ENCODE data around the gene SERPINA6. TPM values are rescaled to one million over a fixed set of nuclear protein-coding genes. Genes with fewer than 3 reads are reported as not detected.

Gene SERPINA6
- total RNA-seq, 1 experiment from 2014 or later = 0.32 TPM

DNA sequence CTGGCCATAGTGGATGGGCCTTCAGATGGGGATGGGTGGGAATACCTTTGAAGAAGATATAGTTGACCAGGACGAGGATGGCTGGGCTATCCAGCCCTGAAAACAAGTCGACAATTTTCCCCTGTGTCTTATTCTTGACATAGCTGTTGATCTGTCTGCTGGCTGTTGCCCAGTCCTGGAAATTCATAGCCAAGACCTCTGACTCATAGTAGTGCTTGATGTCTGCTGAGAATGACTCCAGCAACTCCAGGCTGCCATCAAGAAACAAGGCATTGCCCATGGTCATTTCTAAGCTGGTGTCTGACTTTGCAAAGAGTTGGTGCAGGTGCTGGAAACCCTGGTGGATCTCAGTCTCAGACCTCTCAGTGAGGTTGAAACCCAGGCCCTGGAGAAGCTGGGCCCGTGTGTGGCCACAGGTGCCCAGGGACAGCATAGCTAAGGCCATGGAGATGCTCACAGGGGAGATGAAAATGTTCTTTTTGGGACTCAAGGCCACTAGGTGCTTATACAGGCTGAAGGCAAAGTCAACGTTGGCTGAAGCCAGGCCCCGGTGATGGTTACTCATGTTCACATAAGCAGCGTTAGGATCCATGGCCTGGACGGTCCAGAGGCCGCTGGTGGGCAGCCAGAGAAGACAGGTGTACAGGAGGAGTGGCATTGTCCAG is 9.0 kb downstream of the SERPINA6 start:
- POLR2A ChIA-PET = no interaction called here
- no peaks in the 10 kb centered on the region for H3K27me3 Mint-ChIP-seq (ENCODE audit: insufficient read depth, unreplicated experiment)
- CTCF ChIA-PET = no interaction called here
- H3K4me1 Mint-ChIP-seq (ENCODE audit: low read depth, unreplicated experiment) = no peaks in the 10 kb centered on the region
- Histone ChIP-seq H3K36me3 (ENCODE audit: control insufficient read depth, insufficient read depth, low read length) (no peaks in the 10 kb centered on the region), H3K9me3 (no peaks in the 10 kb centered on the region), H3K4me1 (no peaks in the 10 kb centered on the region; the same call in 1 of the 2 replicates), H3K4me3 (ENCODE audit: low read depth, low read length) (no peak overlapping the region), H3K27me3 (replicated peaks; ENCODE audit: control insufficient read depth, insufficient read depth, low read length) (no peaks in the 10 kb centered on the region)
- DNase-seq = no peak
- TF ChIP-seq, protein P1, sequence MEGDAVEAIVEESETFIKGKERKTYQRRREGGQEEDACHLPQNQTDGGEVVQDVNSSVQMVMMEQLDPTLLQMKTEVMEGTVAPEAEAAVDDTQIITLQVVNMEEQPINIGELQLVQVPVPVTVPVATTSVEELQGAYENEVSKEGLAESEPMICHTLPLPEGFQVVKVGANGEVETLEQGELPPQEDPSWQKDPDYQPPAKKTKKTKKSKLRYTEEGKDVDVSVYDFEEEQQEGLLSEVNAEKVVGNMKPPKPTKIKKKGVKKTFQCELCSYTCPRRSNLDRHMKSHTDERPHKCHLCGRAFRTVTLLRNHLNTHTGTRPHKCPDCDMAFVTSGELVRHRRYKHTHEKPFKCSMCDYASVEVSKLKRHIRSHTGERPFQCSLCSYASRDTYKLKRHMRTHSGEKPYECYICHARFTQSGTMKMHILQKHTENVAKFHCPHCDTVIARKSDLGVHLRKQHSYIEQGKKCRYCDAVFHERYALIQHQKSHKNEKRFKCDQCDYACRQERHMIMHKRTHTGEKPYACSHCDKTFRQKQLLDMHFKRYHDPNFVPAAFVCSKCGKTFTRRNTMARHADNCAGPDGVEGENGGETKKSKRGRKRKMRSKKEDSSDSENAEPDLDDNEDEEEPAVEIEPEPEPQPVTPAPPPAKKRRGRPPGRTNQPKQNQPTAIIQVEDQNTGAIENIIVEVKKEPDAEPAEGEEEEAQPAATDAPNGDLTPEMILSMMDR (IDR thresholded peaks at IDR 0.05; ENCODE audit: insufficient read depth in 1 of 2, low read depth in 1 of 2, low read length in 1 of 2, severe bottlenecking in 1 of 2, unreplicated experiment in 1 of 2) = no peak
- no peak overlapping the region for H3K27ac Mint-ChIP-seq (ENCODE audit: unreplicated experiment)
- intact Hi-C loops (cut with micrococcal nuclease; ENCODE audit: unreplicated experiment) = no loop called here
- H3K36me3 Mint-ChIP-seq (ENCODE audit: insufficient read depth, unreplicated experiment) = no peaks in the 10 kb centered on the region
- no TSS peak for BruUV-seq (replicated peaks)
- no peak overlapping the region for H3K4me3 Mint-ChIP-seq (ENCODE audit: unreplicated experiment)
- peaks cover 2% of the 10 kb centered on the region for H3K9me3 Mint-ChIP-seq (ENCODE audit: unreplicated experiment)

DNA sequence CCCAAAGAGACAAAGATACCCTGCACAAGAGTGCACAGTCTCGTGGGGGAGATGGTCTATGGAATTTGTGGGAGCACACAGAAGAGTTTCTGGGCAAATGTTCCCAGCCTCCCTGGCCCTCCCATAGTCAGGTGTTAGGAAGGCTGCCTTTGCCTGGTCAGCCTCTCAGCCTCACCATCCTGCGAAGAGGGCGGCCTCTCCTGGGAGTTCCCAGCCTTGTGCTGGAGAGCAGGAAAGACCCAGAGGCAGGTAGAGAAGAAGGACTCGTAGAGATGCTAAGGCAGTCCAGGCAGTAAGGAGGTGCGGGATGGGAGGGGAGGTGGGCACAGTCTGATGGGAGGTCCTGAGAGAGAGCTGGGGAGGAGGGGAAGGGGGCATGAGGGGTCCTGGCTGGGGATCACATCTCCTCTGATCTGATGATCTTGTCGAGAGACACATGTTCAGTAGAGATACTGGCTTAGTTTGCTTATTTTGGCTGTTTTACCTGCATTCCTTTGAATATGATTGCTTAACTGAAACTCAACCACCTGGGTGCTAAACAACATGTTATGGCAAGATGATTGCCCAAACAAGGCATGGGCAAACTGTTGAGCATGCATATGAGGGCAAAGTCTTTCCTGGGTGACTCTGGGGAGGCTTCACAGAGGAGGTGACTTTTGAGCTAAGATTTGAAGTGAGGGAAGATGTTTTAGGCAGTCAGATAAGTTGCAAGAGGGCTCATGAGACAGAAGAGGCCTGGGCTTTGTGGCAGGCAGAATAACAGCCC is 10.5 kb downstream of the SERPINA6 start:
- CTCF ChIA-PET = no interaction called here
- no peaks in the 10 kb centered on the region for H3K27me3 Mint-ChIP-seq (ENCODE audit: insufficient read depth, unreplicated experiment)

DNA sequence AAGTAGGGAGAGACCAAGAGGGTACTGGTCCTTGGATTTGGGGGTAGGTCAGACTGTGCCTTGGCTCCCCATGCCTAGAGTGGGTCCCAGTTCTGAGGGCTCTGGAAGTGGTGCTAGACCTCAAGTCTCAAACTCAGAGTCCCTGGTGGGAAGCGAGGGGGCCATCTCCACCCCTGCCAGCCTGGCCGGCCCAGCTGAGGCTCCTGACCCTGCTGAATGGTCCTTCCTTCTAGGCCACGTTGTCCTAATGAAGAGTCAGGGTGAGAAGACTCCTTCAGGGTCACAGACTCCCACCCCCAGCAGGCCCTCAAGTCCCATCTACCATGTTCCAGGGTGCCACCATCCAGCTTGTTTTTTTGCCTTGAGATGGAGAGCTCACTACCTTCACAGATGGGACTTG is 12.9 kb downstream of the SERPINA6 start:
- intact Hi-C loops (cut with micrococcal nuclease; ENCODE audit: unreplicated experiment) = no loop called here
- H3K9me3 Mint-ChIP-seq (ENCODE audit: unreplicated experiment) = peaks cover 14% of the 10 kb centered on the region
- H3K4me3 ChIP-seq (ENCODE audit: low read depth, low read length) = no peak overlapping the region
- no peak overlapping the region for H3K4me3 Mint-ChIP-seq (ENCODE audit: unreplicated experiment)
- TF ChIP-seq, protein P1 (IDR thresholded peaks at IDR 0.05; ENCODE audit: insufficient read depth in 1 of 2, low read depth in 1 of 2, low read length in 1 of 2, severe bottlenecking in 1 of 2, unreplicated experiment in 1 of 2) = no peak
- H3K4me1 Mint-ChIP-seq (ENCODE audit: low read depth, unreplicated experiment) = no peaks in the 10 kb centered on the region
- no peak for DNase-seq
- no peaks in the 10 kb centered on the region for H3K9me3 ChIP-seq
- no peaks in the 10 kb centered on the region; the same call in 1 of the 2 replicates for H3K4me1 ChIP-seq
- POLR2A ChIA-PET = no interaction called here
- no peaks in the 10 kb centered on the region for H3K27me3 Mint-ChIP-seq (ENCODE audit: insufficient read depth, unreplicated experiment)
- no TSS peak for BruUV-seq (replicated peaks)
- H3K36me3 Mint-ChIP-seq (ENCODE audit: insufficient read depth, unreplicated experiment) = peaks cover 4% of the 10 kb centered on the region
- H3K36me3 ChIP-seq (ENCODE audit: control insufficient read depth, insufficient read depth, low read length) = no peaks in the 10 kb centered on the region
- no peak overlapping the region for H3K27ac Mint-ChIP-seq (ENCODE audit: unreplicated experiment)
- H3K27me3 ChIP-seq (replicated peaks; ENCODE audit: control insufficient read depth, insufficient read depth, low read length) = no peaks in the 10 kb centered on the region
- CTCF ChIA-PET = no interaction called here

More for the DNA sequence above, 10.5 kb downstream of the SERPINA6 start:
- POLR2A ChIA-PET = no interaction called here
- BruUV-seq (replicated peaks) = no TSS peak
- H3K36me3 ChIP-seq (ENCODE audit: control insufficient read depth, insufficient read depth, low read length) = no peaks in the 10 kb centered on the region
- no peaks in the 10 kb centered on the region for H3K9me3 ChIP-seq
- no peaks in the 10 kb centered on the region for H3K27me3 ChIP-seq (replicated peaks; ENCODE audit: control insufficient read depth, insufficient read depth, low read length)
- intact Hi-C loops (cut with micrococcal nuclease; ENCODE audit: unreplicated experiment) = no loop called here
- no peak overlapping the region for H3K4me3 ChIP-seq (ENCODE audit: low read depth, low read length)
- Mint-ChIP-seq H3K9me3 (ENCODE audit: unreplicated experiment) (peaks cover 14% of the 10 kb centered on the region), H3K4me1 (ENCODE audit: low read depth, unreplicated experiment) (no peaks in the 10 kb centered on the region), H3K4me3 (ENCODE audit: unreplicated experiment) (no peak overlapping the region), H3K36me3 (ENCODE audit: insufficient read depth, unreplicated experiment) (no peaks in the 10 kb centered on the region), H3K27ac (ENCODE audit: unreplicated experiment) (no peak overlapping the region)
- TF ChIP-seq, protein P1 (IDR thresholded peaks at IDR 0.05; ENCODE audit: insufficient read depth in 1 of 2, low read depth in 1 of 2, low read length in 1 of 2, severe bottlenecking in 1 of 2, unreplicated experiment in 1 of 2) = no peak
- H3K4me1 ChIP-seq = no peaks in the 10 kb centered on the region; the same call in 1 of the 2 replicates
- DNase-seq = no peak

Measured in Caco-2 (cell line).